Measurements from ENCODE around the gene STXBP6.

DNA sequence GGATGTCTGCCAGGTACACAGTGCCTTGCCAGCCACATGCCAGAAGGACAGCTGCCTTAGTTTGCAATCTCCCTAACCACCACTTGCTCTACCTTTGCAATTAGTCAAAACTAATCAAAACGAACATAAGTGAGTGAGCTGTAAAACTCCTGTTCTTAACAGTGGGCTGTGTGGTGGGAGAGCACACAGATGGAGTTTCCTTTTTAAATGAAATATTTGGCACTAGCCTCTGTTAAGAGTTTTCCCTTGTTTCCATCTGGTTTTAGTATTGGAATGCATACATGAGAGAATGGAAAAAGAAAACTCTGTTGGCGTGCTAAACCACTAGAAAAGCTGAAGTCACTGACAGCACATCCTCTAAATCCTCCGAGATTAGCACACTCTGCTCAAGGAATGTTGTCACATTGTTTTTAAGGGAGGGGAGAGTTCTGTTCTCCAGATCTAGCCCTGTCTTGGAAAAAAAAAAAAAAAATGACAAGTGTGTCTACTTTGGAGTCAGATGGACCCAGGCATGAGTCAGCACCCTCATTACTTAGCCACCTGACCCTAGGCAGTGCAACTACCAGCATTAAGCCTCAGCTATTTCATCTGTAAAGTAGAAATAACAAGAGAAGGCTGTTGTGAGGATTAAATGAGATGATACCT lies 83.9 kb downstream of the STXBP6 start:
- TF ChIP-seq, protein P1, sequence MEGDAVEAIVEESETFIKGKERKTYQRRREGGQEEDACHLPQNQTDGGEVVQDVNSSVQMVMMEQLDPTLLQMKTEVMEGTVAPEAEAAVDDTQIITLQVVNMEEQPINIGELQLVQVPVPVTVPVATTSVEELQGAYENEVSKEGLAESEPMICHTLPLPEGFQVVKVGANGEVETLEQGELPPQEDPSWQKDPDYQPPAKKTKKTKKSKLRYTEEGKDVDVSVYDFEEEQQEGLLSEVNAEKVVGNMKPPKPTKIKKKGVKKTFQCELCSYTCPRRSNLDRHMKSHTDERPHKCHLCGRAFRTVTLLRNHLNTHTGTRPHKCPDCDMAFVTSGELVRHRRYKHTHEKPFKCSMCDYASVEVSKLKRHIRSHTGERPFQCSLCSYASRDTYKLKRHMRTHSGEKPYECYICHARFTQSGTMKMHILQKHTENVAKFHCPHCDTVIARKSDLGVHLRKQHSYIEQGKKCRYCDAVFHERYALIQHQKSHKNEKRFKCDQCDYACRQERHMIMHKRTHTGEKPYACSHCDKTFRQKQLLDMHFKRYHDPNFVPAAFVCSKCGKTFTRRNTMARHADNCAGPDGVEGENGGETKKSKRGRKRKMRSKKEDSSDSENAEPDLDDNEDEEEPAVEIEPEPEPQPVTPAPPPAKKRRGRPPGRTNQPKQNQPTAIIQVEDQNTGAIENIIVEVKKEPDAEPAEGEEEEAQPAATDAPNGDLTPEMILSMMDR (IDR thresholded peaks at IDR 0.05; ENCODE audit: insufficient read depth, low read length): no peak
- TF ChIP-seq, protein P2, sequence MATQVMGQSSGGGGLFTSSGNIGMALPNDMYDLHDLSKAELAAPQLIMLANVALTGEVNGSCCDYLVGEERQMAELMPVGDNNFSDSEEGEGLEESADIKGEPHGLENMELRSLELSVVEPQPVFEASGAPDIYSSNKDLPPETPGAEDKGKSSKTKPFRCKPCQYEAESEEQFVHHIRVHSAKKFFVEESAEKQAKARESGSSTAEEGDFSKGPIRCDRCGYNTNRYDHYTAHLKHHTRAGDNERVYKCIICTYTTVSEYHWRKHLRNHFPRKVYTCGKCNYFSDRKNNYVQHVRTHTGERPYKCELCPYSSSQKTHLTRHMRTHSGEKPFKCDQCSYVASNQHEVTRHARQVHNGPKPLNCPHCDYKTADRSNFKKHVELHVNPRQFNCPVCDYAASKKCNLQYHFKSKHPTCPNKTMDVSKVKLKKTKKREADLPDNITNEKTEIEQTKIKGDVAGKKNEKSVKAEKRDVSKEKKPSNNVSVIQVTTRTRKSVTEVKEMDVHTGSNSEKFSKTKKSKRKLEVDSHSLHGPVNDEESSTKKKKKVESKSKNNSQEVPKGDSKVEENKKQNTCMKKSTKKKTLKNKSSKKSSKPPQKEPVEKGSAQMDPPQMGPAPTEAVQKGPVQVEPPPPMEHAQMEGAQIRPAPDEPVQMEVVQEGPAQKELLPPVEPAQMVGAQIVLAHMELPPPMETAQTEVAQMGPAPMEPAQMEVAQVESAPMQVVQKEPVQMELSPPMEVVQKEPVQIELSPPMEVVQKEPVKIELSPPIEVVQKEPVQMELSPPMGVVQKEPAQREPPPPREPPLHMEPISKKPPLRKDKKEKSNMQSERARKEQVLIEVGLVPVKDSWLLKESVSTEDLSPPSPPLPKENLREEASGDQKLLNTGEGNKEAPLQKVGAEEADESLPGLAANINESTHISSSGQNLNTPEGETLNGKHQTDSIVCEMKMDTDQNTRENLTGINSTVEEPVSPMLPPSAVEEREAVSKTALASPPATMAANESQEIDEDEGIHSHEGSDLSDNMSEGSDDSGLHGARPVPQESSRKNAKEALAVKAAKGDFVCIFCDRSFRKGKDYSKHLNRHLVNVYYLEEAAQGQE (IDR thresholded peaks at IDR 0.05; ENCODE audit: insufficient replicate concordance, low read depth): no peak
- no peak for TF ChIP-seq POLR2AphosphoS5 (IDR thresholded peaks at IDR 0.05; ENCODE audit: low read depth)
- no peak for TF ChIP-seq SPI1 (IDR thresholded peaks at IDR 0.05; ENCODE audit: borderline replicate concordance, low read depth)
- no peak for TF ChIP-seq GABPA (IDR thresholded peaks at IDR 0.05; ENCODE audit: low read depth)
